Activated CD4-positive, alpha-beta T cell treated with anti-CD3 and anti-CD28 coated beads, Interleukin-2, amount 50 U/mL, for 16 hours (primary cell): ENCODE results near the gene SLC27A1.
A peak's percentile ranks its signal among the peaks of the same experiment; 100 is the strongest.

Experiments
- DNase-seq: peaks from one replicate; pipeline ENCODE4 v3.0.0-alpha.2; 2020

SLC27A1 gene

GRCh38 chr19:17470068-17470841 is at the start of gene SLC27A1:
Gene SLC27A1, plus strand, starts transcription at chr19:17470524. Its CDS starts 17 bp downstream, at chr19:17470541.
- DNase-seq: peak; percentile 89

GRCh38 chr19:17421942-17422341 is 48.4 kb upstream of the SLC27A1 start:
- no peak for DNase-seq

DNA sequence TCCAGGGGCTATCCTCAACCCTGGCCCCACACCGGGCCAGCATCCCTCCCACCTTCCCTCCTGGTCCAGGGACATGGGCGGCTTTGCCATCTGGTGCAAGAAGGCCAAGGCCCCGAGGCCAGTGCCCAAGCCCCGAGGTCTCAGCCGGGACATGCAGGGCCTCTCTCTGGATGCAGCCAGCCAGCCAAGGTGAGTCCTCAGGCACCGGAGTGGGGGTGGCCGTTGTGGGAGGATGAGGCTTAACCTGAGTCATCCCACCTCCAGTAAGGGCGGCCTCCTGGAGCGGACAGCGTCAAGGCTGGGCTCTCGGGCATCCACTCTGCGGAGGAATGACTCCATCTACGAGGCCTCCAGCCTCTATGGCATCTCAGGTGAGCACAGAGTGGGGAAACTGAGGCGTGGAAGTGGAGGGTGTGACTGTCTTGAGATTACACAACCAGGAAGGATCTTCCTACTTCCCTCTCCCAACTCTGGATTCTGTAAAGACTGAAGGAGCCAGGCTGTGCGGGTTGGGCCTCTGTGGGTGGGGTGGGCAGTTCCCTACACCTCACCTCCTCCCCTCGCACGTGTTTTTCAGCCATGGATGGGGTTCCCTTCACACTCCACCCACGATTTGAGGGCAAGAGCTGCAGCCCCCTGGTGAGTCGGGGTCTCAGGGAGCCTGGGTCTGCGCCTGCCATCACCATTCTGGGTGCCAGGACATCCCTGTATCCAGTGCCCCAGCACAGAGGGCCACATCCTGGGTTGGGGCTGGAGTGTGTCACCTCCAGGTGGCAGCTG is 46.7 kb upstream of the SLC27A1 start:
- no peak for DNase-seq

GRCh38 chr19:17424743-17425365 is 45.5 kb upstream of the SLC27A1 start:
- DNase-seq: peak; percentile 52

GRCh38 chr19:17429641-17430113 is 40.6 kb upstream of the SLC27A1 start:
- no peak for DNase-seq

DNA sequence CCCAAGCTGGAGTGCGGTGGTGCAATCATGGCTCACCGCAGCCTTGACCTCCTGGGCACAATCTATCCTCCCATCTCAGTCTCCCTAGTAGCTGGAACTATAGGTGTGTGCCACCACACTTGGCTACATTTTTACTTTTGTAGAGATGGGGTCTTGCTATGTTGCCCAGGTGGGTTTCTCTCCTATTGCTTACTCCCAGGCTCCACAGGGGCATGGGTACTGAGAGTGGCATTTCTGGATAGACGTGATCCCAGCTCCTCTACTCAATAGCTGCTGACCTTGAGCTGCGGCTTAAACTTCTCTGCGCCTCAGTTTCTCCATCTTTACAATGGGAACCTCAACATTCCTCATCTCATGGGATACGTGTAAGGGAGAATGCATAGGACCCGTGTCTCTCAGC is 38.9 kb upstream of the SLC27A1 start:
- no peak for DNase-seq

GRCh38 chr19:17435218-17435617 is 35.1 kb upstream of the SLC27A1 start:
- DNase-seq: no peak

DNA sequence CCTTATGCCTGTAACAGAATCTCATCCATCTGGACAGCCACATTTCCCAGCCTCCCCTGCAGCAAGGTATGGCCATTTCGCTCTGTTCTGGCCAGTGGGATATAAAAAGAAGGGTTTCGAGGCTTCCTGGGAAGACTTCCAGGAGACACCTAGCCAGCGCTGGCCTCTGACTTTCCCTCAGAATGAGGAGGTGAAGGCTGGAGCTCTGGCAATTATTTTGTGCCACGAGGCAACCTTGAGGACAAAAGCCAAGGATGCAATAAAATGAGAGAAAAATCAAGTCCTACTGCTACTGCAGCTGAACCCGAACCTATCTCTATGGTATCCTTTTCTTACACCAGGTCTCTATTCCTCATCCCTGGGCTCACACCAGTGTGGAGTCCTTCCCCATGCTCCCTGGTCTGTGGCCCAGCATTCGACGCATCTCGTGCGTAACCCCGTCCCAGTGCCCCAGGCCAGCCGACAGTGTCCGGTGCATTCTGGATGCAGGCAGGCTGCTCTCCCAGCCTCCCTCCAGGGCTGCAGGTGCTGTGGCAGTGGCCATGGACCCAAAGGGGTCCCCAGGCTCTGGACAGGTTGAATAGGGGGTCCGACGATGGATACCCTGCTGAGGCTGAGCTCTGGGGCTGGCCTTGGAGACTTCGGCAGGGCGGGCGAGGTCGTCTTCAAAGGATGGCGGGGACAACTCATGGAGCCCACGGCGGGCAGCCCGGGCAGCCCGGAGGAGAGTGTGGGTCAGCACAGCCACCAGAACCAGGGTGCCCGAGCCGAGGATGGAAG is 34.0 kb upstream of the SLC27A1 start:
- no peak for DNase-seq

- no peak for DNase-seq
These were observed 33.5 kb upstream of the SLC27A1 start for GRCh38 chr19:17436874-17437267.

DNA sequence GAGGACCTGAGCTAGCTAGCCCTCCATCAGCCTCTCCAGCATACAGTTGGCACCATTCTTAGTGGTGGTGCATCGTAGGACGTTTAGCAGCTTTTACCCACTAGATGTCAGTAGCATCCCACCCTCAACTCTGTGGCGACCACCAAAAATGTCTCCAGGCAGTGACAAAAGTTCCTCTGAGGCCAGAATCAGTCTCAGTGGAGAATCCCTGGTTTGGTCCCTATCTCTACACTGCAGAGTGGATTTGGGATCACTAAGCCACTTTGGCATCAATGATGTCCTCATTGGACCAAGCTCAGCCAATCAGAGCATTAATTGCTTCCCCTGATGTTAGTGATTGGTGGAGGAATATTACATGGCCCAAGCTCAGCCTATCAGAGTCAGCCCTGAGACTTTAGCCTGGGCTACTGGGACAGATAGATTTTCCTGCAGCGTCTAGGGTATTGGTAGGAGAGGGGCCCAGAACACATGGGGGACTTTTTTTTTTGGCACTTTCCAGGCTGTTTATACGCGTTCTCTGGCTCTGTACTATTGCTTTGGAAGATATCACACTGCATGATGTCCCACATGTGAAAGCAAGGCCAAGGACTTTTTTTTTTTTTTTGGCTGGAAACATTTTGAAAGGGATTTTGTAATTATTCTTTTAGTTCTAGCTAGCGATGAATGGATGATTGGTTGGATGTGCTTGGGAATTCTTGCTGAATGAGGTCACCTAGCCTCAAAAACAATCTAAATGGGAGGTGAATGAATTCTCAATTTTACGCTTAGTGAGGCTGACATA is 28.9 kb upstream of the SLC27A1 start:
- peak; percentile 25 for DNase-seq

DNA sequence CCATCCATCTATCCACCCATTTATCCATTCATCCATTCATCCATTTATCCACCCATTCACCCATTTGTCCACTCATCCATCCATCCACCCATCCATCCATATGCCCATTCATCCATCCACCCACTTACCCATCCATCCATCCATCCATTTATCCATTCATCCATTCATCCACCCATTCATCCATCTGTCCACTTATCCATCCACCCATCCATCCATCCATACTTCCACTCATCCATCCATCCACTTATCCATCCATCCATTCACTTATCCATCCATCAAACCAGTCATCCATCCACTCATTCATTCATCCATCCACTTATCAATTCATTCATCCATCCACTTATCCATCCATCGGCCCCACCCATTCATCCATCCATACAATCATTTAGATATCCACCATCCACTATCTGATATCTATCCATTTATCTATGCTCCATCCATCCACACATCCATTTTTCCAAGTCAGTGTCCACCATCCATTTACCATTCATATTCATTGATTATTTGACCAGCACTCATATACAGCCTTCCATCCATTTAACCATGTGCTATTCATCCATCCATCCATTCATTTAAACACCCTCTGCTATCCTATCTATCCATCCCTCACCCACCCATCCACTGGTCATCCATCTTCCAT is 24.7 kb upstream of the SLC27A1 start:
- no peak for DNase-seq

- DNase-seq: no peak
These were observed 22.6 kb upstream of the SLC27A1 start for GRCh38 chr19:17447704-17448130.

GRCh38 chr19:17448131-17448967 is 22.0 kb upstream of the SLC27A1 start, which contains the start of gene TMEM221:
Gene TMEM221, minus strand, starts transcription at chr19:17448668. Its CDS starts 206 bp downstream, at chr19:17448462.
- DNase-seq: peak; percentile 40

DNA sequence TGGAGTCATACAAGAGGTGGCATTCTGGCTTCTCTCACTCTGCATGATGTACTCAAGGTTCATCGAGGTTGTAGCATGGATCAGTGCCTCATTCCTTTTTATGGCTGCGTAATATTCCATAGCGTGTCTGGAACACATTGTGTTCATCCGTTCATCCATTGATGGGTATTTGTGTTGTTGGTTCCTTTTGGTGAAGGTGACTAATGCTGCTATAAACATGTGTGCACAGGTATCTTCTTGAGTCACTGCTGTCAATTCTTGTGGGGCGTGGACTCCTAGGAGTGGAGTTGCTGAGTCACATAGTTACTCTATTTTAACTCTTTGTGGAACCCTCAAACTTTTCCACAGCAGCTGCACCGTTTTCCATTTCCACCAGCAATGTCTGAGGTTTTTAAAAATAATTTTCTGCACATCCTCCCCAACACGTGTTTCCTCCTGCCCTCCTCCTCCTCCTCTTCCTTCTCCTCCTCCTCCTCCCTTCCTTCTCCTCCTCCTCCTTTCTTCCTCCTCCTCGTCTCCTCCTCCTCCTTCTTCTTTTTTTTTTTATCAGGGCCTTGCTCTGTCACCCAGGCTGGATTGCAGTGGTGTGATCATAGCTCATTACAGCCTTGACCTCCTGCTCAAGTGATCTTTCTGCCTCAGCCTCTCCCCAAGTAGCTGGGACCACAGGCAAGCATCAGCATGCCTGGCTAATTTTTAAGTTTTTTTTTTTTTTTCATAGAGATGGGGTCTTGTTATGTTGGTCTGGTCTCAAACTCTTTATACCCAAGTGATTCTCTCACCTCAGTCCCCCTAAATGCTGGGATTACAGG is 19.9 kb upstream of the SLC27A1 start:
- DNase-seq: peak; percentile 82

DNA sequence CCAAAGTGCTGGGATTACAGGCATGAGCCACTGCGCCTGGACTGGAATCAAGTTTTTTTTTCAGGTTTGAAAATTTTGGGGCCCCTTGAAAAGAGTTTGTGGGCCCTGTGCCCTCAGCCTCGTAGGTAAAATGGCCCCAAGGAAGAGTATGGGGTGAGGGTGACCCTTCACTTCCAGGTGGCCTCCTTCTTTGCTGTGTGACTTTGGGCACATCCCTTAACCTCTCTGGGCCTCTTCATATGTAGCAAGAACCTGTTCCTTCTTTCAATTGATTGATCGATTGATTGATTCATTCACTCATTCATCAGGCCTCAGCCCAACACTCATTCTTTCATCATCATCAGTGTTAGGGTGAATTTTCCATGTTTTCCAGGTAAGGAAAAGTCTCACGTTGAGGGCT is 18.5 kb upstream of the SLC27A1 start:
- no peak for DNase-seq

- no peak for DNase-seq
These were observed 15.7 kb upstream of the SLC27A1 start for GRCh38 chr19:17454576-17455071.

GRCh38 chr19:17455308-17456123 is 14.8 kb upstream of the SLC27A1 start:
- DNase-seq: no peak

DNA sequence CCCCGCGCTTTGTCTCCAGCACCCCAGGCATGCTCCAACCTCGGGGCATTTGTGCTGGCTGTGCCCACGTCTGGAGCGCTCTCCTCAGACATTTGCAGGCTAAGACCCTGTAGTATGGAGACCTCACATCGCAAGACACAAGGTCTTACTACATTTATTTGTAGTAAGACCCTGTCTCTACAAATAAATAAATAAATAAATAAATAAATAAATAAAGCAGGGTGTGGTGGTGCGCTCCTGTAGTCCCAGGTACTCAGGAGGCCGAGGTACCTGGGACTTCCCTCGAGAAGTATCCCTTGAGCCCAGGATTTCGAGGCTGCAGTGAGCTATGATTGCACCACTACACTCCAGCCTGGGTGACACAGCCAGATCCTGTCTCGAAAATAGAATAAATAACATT is 14.2 kb upstream of the SLC27A1 start:
- DNase-seq: no peak
